ENCODE results near the gene MAN2A2. TPM values are rescaled to one million over a fixed set of nuclear protein-coding genes. Genes with fewer than 3 reads are reported as not detected.
"Not testable (repeated sequence)": the region's sequence is repeated elsewhere in the genome, so short reads cannot be mapped to it uniquely, and the experiment has no call there.

Gene MAN2A2
- total and polyA plus RNA-seq, 9 of the 15 experiments (the other 6 are each of a cell fraction or from before 2014, with no cell fraction given) = 7.3 to 151 (median 43.4) TPM

- no peak for TF ChIP-seq SRF (CRISPR knock-in tag; IDR thresholded peaks at IDR 0.05)
- TF ChIP-seq CBFA2T2 (conservative IDR thresholded peaks at IDR 0.05) = no peak
- no peak for TF ChIP-seq FUS (optimal IDR thresholded peaks at IDR 0.05; ENCODE audit: low read depth, low read length)
- no peak for TF ChIP-seq ZNF280B (CRISPR knock-in tag; IDR thresholded peaks at IDR 0.05)
These were observed 4.9 kb downstream of the MAN2A2 start (continued) for GRCh38 chr15:90907838-90908507.

- BruUV-seq (replicated peaks); H3K4me3 ChIP-seq; H3K9ac ChIP-seq (ENCODE audit: insufficient read depth in 1 of 2, low read depth in 2 of 2, low read length in 2 of 2); H3K27ac ChIP-seq (ENCODE audit: extremely low read depth, low read depth, low read length); ATAC-seq; H3K4me2 ChIP-seq (ENCODE audit: insufficient read depth, low read length); H3K27me3 ChIP-seq (ENCODE audit: control insufficient read depth in 2 of 2, insufficient read depth in 2 of 2, low read length in 2 of 2); DNase-seq (ENCODE audit: extremely low read depth in 1 of 4, low spot score in 3 of 4); H4K20me1 ChIP-seq (replicated peaks; ENCODE audit: control insufficient read depth, insufficient read depth, low read length); H3K9me1 ChIP-seq (ENCODE audit: control insufficient read depth, insufficient read depth, low read length); CTCF ChIA-PET (ENCODE audit: low intra/inter-chr PET ratio); FAIRE-seq; H2AFZ ChIP-seq (ENCODE audit: low read depth, low read length); H3K9me3 ChIP-seq (replicated peaks; ENCODE audit: control insufficient read depth, insufficient read depth, low read depth, low read length); intact Hi-C loops (cut with micrococcal nuclease); in situ Hi-C loops (cut with MboI): not testable (repeated sequence)
- Histone ChIP-seq H3K4me1 (replicated peaks in 1 of 2; ENCODE audit: control insufficient read depth in 2 of 2, insufficient read depth in 2 of 2, low read length in 2 of 2) (peaks cover 5 to 52% of the 10 kb centered on the region in 2 experiments; a peak in 4 of 5 replicates), H3K79me2 (ENCODE audit: control insufficient read depth, insufficient read depth, low read length) (peaks cover 27% of the 10 kb centered on the region), H3K36me3 (ENCODE audit: control insufficient read depth, insufficient read depth, low read length) (peaks cover 95% of the 10 kb centered on the region)
- POLR2A ChIA-PET = interaction anchor here (0.7 to 1.4 kb wide), 3 partner anchors 9 to 17 kb away, joined by 3 to 8 read pairs (median 4); no protein-coding TSS in a partner anchor
- 96% methylated on average over 8 of the region's 11 CpGs for WGBS (ENCODE audit: insufficient coverage, low coverage, missing lambda C conversion rate)
- TF ChIP-seq NFIC (IDR thresholded peaks at IDR 0.05) = peak; percentile 93
- peak; percentile 59; the same call in 1 of the 2 replicates for TF ChIP-seq NFIX (CRISPR knock-in tag; IDR thresholded peaks at IDR 0.05; ENCODE audit: low read depth)
- peak; percentile 28; the same call in 1 of the 2 replicates for TF ChIP-seq POLR2G (IDR thresholded peaks at IDR 0.05; ENCODE audit: low read depth, low read length)
These were observed 6.3 kb downstream of the MAN2A2 start for GRCh38 chr15:90909449-90909848.
